DMS114 treated with DMSO at 0.1 percent for 48 hours (cell line): ENCODE data around the gene ZNF273.
"Not testable (repeated sequence)": the region's sequence is repeated elsewhere in the genome, so short reads cannot be mapped to it uniquely, and the experiment has no call there.

Experiments used
- DNase-seq: peaks from one replicate; lab custom pipeline; 2025; ENCODE audit not compliant: unreplicated experiment; lab: John Stamatoyannopoulos, UW

Gene ZNF273

DNA sequence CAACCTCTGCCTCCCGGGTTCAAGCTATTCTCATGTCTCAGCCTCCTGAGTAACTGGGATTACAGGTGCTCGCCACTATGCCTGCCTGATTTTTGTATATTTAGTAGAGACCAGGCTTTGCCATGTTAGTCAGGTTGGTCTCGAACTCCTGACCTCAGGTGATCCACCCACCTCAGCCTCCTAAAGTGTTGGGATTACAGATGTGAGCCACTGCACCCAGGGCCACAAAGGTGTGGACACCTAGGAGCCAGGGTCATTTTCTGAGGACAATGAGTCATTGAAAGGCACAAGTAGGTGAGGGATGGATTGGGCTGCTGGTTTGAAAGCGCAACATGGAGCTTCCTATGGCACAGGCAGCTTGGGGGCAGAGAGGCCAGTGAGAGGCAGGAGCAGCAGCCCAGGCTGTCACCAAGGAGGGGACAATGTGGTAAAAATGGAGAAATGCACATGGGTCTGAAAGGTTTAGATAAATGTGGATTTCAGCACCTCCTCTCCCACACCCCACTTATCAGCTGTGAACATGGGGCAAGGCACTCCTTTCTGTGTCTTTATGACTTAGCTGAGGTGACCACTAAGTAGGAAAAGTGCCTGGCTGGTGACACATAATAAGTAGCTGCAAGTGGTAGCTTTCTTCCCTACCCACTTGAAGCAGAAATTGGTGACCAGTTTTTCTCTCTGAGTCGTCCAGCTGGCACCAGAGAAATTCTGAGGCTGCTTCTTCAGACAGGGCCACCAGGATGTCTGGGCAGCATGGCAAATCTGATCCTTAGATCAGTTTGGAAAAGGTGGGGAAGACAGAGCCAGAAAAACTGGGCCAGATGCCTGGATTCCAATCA is 41.8 kb downstream of the ZNF273 start:
- DNase-seq = not testable (repeated sequence)

- DNase-seq = no peak
Observed at GRCh38 chr7:64945503-64946175, 42.6 kb downstream of the ZNF273 start.

- DNase-seq = no peak
Observed at GRCh38 chr7:64946772-64947171, 43.7 kb downstream of the ZNF273 start.

DNA sequence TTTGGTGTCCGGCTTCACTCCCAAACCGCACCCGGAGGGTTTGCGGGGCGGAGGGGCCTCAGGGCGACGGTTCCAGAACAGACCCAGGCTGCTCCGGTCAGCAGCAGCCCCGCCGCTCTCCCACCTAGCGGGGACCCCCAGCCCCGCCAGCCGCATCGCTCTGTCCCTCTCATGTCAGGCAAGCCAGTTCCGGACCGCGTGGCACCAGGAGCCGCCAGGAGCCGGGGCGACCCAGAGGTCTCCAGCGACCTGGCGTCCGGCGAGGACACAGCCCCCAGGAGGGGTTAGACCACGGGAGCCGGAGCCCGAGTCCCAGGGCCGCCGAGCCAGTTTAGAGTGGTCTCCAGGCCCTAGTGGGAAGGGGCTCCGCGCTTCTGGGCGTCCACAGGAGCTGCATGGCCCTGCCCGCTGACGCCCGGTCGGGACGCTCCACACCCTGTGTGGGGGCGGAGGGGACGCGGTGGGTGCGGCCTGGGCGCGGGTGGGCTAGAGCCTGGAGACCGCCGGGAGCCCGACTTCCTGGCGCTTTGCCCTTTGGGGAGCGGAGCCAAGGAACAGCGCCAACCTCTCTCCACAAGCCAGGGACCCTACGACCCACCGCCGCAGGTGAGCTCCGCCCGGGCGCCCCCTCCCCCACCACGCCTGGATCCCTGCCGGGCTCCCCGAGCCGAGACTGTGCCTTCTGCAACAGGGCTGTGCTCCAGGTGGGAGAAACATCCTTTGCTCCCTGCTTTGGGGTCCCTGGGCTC is 44.4 kb downstream of the ZNF273 start:
- DNase-seq = no peak

GRCh38 chr7:64948774-64949173 is 45.7 kb downstream of the ZNF273 start:
- DNase-seq = not testable (repeated sequence)

DNA sequence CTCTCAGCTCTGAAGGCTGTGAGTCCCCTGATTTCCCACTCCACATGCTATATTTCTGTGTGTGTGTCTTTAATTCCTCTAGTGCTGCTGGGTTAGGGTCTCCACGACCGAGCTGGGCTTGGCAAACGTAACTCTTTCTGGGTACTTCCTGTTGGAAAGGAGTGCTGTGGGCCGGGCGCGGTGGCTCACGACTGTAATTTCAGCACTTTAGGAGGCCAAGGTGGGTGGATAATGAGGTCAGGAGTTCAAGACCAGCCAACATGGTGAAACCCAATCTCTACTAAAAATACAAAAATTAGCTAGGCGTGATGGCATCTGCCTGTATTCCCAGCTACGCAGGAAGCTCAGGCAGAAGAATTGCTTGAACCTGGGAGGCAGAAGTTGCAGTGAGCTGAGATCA is 47.6 kb downstream of the ZNF273 start:
- DNase-seq = not testable (repeated sequence)

DNA sequence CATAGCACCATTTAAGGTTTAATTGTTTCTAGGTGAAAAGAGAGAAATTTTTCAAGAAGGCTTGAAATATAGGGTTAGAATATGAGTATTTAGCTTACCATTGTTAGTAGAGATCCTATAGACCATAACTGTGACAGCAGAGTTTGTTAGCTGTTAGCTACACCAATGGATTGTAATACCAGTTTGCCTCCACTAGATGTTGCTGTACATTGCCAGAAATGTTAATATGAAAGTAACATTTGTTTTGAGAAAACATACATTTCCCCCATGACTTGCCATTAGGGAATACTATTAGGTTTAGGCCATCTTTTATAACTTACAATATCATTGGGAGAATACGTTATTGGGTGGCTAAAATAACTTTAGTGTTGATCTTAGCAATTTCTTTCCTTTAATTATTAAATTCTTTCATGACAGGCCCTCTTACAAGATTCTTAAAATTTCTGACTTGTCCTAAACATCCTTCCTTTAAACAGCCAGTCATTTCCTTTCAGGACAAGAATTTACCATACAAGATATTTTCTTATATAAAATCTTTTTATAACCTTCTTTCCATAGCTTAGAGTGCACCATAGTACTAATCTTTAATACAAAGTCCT is 48.3 kb downstream of the ZNF273 start:
- peak; percentile 51 for DNase-seq

GRCh38 chr7:64959072-64959747 is 56.1 kb downstream of the ZNF273 start:
- DNase-seq = no peak

- no peak for DNase-seq
Observed at GRCh38 chr7:64965594-64965993, 62.5 kb downstream of the ZNF273 start.

DNA sequence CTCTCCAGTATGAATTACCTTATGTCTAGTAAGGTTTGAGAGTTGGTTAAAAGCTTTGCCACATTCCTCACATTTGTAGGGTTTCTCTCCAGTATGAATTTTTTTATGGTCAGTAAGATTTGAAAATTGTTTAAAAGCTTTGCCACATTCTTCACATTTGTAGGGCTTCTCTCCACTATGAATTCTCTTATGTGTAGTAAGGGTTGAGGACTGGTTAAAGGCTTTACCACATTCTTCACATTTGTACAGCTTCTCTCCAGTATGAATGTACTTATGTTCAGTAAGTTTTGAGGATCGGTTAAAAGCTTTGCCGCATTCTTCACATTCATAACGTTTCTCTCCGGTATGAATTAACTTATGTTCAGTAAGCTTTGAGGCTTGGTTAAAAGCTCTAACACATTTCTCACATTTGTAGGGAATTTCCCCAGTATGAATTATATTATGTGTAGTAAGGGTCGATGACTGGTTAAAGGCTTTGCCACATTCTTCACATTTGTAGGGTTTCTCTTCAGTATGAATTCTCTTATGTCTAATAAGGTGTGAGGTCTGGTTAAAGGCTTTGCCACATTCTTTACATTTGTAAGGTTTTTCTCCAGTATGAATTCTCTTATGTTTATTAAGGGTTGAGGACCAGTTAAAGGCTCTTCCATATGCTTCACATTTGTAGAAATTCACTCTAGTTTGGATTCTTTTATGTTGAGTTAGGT is 75.6 kb downstream of the ZNF273 start:
- DNase-seq = no peak
